Naive thymus-derived CD4-positive, alpha-beta T cell (primary cell): Measurements from ENCODE around the gene AVEN. TPM values are rescaled to one million over a fixed set of nuclear protein-coding genes. Genes with fewer than 3 reads are reported as not detected.

ENCODE experiments used
- ATAC-seq: fragments of 150-1000 bp; cut with Tn5 transposase; 2 replicates; pipeline ENCODE4 v1.10.0; 2021; ENCODE audit warnings: mild to moderate bottlenecking, moderate library complexity
- CTCF ChIA-PET: fragments of 350-600 bp; sonication (Branson Sonifier 250); formaldehyde crosslinking; loops from one replicate; lab custom pipeline; 2021; ENCODE audit warnings: antibody characterized with exemption; lab: Charles Lee
- POLR2A ChIA-PET: fragments of 350-600 bp; sonication (Branson Sonifier 250); formaldehyde crosslinking; loops from one replicate; lab custom pipeline; 2021; ENCODE audit warnings: antibody characterized with exemption, inconsistent platforms; lab: Charles Lee
- DNase-seq, 9 donors: peaks; one replicate each; pipeline versions ENCODE4 v3.0.0 to v3.0.0-alpha.2; 2020 to 2022; ENCODE audit warnings: mixed read lengths in 1 of 9
- H3K27ac ChIP-seq: one replicate; pipeline ENCODE4 v1.7.0; 2013; ENCODE audit warnings: mild to moderate bottlenecking, low read depth, low read length, moderate library complexity
- H3K27me3 ChIP-seq, 2 donors: one replicate each; pipeline ENCODE4 v1.7.0; 2013; ENCODE audit warnings: low read length in 2 of 2, mild to moderate bottlenecking in 2 of 2, moderate library complexity in 2 of 2; ENCODE audit not compliant: control insufficient read depth in 2 of 2, insufficient read depth in 2 of 2
- H3K36me3 ChIP-seq, 3 experiments: 1 replicate in 2 of 3; 2 replicates in 1 of 3; pipeline ENCODE4 v1.7.0; 2013; ENCODE audit warnings: low read length in 3 of 3, mild to moderate bottlenecking in 3 of 3, moderate library complexity in 1 of 3; ENCODE audit not compliant: insufficient read depth in 3 of 3, control insufficient read depth in 2 of 3
- H3K4me1 ChIP-seq, 2 donors: one replicate each; pipeline ENCODE4 v1.7.0; 2013; ENCODE audit warnings: low read length in 2 of 2, mild to moderate bottlenecking in 2 of 2, moderate library complexity in 1 of 2; ENCODE audit not compliant: control insufficient read depth in 2 of 2, insufficient read depth in 2 of 2
- H3K4me3 ChIP-seq: 2 replicates; pipeline ENCODE4 v1.7.0; 2013; ENCODE audit warnings: mild to moderate bottlenecking, low read length
- H3K9me3 ChIP-seq, 3 experiments: 1 replicate in 2 of 3; 2 replicates in 1 of 3; pipeline ENCODE4 v1.7.0; 2013; ENCODE audit warnings: low read length in 3 of 3; ENCODE audit not compliant: control insufficient read depth in 2 of 3
- H3K27ac Mint-ChIP-seq, 9 donors: one replicate each; pipeline ENCODE4 v1.8.0; 2020 to 2022; ENCODE audit warnings: mixed read lengths in 9 of 9, mild to moderate bottlenecking in 8 of 9, moderate library complexity in 5 of 9, inconsistent platforms in 2 of 9
- H3K27me3 Mint-ChIP-seq, 5 donors: one replicate each; pipeline ENCODE4 v1.8.0; 2021 to 2022; ENCODE audit warnings: mixed read lengths in 5 of 5, mild to moderate bottlenecking in 1 of 5
- H3K36me3 Mint-ChIP-seq, 5 donors: one replicate each; pipeline ENCODE4 v1.8.0; 2020 to 2022; ENCODE audit warnings: mixed read lengths in 5 of 5, mild to moderate bottlenecking in 3 of 5, inconsistent platforms in 1 of 5
- H3K4me1 Mint-ChIP-seq, 7 donors: one replicate each; pipeline ENCODE4 v1.8.0; 2020 to 2022; ENCODE audit warnings: mixed read lengths in 7 of 7, mild to moderate bottlenecking in 3 of 7, inconsistent platforms in 1 of 7
- H3K4me3 Mint-ChIP-seq, 10 donors: one replicate each; pipeline ENCODE4 v1.8.0; 2020 to 2022; ENCODE audit warnings: mild to moderate bottlenecking in 10 of 10, mixed read lengths in 10 of 10, moderate library complexity in 6 of 10, inconsistent platforms in 2 of 10
- H3K9me3 Mint-ChIP-seq, 11 donors: one replicate each; pipeline ENCODE4 v1.8.0; 2020 to 2022; ENCODE audit warnings: mixed read lengths in 11 of 11, mild to moderate bottlenecking in 4 of 11, inconsistent platforms in 1 of 11, moderate library complexity in 1 of 11
- intact Hi-C, 2 donors: fragments of 100-400 bp; cut with micrococcal nuclease; formaldehyde crosslinking; loops; one replicate each; pipeline ENCODE4 v1.15.1; 2023
- polyA plus RNA-seq, 2 donors: library from polyadenylated mRNA; unstranded; fragments of 300-500 nt; fragmentation: Illumina TruSeq; gene quantifications; one replicate each; pipeline ENCODE4 v1.2.3, GENCODE V29; 2021
- total RNA-seq, 6 experiments: library from RNA in 5 of 6; stranded (reverse) in 5 of 6; gene quantifications; 1 replicate in 5 of 6; 2 replicates in 1 of 6; pipeline ENCODE4 v1.2.3 and lab custom pipeline; 2021 to 2026

Gene AVEN
- total and polyA plus RNA-seq, 7 experiments from 2014 or later: 6.4 to 12.8 (median 6.8) TPM

GRCh38 chr15:33963831-33964664, 75.0 kb downstream of the AVEN start:
- no peak overlapping the region for H3K27ac Mint-ChIP-seq
- Histone ChIP-seq H3K9me3 (no peaks in the 10 kb centered on the region), H3K36me3 (no peaks in the 10 kb centered on the region), H3K4me1 (no peaks in the 10 kb centered on the region), H3K27me3 (no peaks in the 10 kb centered on the region), H3K4me3 (no peak overlapping the region), H3K27ac (no peak overlapping the region)
- peaks cover 0 to 8% (median 0%) of the 10 kb centered on the region in 5 donors for H3K27me3 Mint-ChIP-seq
- ChIA-PET CTCF (interaction anchor here (0.6 kb wide), 1 partner anchor 114 kb away, joined by 5 read pairs; no protein-coding TSS in a partner anchor), POLR2A (no interaction called here)
- ATAC-seq (no peak), DNase-seq (no peak)
- intact Hi-C loops: loop anchor here in 1 of 2 donors (1.0 kb wide), 1 partner anchor 229 kb away; no protein-coding TSS in a partner anchor
- H3K36me3 Mint-ChIP-seq: peaks cover 0 to 11% (median 3%) of the 10 kb centered on the region in 5 donors
- H3K4me1 Mint-ChIP-seq: peaks cover 0 to 5% (median 0%) of the 10 kb centered on the region in 7 donors
- H3K4me3 Mint-ChIP-seq: no peak overlapping the region
- no peaks in the 10 kb centered on the region for H3K9me3 Mint-ChIP-seq

- no peak overlapping the region for H3K4me3 Mint-ChIP-seq
- ChIA-PET POLR2A (no interaction called here), CTCF (no interaction called here)
- H3K4me1 Mint-ChIP-seq: peaks cover 0 to 5% (median 0%) of the 10 kb centered on the region in 7 donors
- Histone ChIP-seq H3K27me3 (no peaks in the 10 kb centered on the region), H3K4me1 (no peaks in the 10 kb centered on the region), H3K27ac (no peak overlapping the region), H3K9me3 (no peaks in the 10 kb centered on the region), H3K4me3 (no peak overlapping the region), H3K36me3 (no peaks in the 10 kb centered on the region)
- DNase-seq (no peak), ATAC-seq (no peak)
- H3K36me3 Mint-ChIP-seq: peaks cover 0 to 11% (median 0%) of the 10 kb centered on the region in 5 donors
- no peak overlapping the region for H3K27ac Mint-ChIP-seq
- H3K9me3 Mint-ChIP-seq: no peaks in the 10 kb centered on the region
- intact Hi-C loops: no loop called here
- peaks cover 0 to 4% (median 0%) of the 10 kb centered on the region in 5 donors for H3K27me3 Mint-ChIP-seq
Observed at GRCh38 chr15:33960549-33960935, 78.5 kb downstream of the AVEN start.

GRCh38 chr15:33959844-33960548, 79.0 kb downstream of the AVEN start:
- Mint-ChIP-seq H3K36me3 (peaks cover 0 to 11% (median 0%) of the 10 kb centered on the region in 5 donors), H3K4me3 (no peak overlapping the region), H3K27ac (no peak overlapping the region), H3K9me3 (no peaks in the 10 kb centered on the region), H3K4me1 (peaks cover 0 to 5% (median 0%) of the 10 kb centered on the region in 7 donors), H3K27me3 (peaks cover 0 to 4% (median 0%) of the 10 kb centered on the region in 5 donors)
- DNase-seq (no peak), ATAC-seq (no peak)
- Histone ChIP-seq H3K27me3 (no peaks in the 10 kb centered on the region), H3K27ac (no peak overlapping the region), H3K36me3 (no peaks in the 10 kb centered on the region), H3K9me3 (no peaks in the 10 kb centered on the region), H3K4me1 (no peaks in the 10 kb centered on the region), H3K4me3 (no peak overlapping the region)
- CTCF ChIA-PET: no interaction called here
- POLR2A ChIA-PET: no interaction called here
- intact Hi-C loops: no loop called here

- intact Hi-C loops: no loop called here
- H3K4me1 Mint-ChIP-seq: peaks cover 0 to 21% (median 14%) of the 10 kb centered on the region in 7 donors
- no peak for ATAC-seq
- peaks cover 0 to 4% (median 0%) of the 10 kb centered on the region in 11 donors for H3K9me3 Mint-ChIP-seq
- peaks cover 0 to 6% (median 0%) of the 10 kb centered on the region in 5 donors for H3K36me3 Mint-ChIP-seq
- Histone ChIP-seq H3K4me1 (no peaks in the 10 kb centered on the region), H3K4me3 (no peak overlapping the region), H3K27ac (no peak overlapping the region), H3K36me3 (no peaks in the 10 kb centered on the region), H3K27me3 (no peaks in the 10 kb centered on the region), H3K9me3 (no peaks in the 10 kb centered on the region)
- H3K27ac Mint-ChIP-seq: no peak overlapping the region
- H3K4me3 Mint-ChIP-seq: no peak overlapping the region
- CTCF ChIA-PET: no interaction called here
- no peak for DNase-seq
- POLR2A ChIA-PET: no interaction called here
- H3K27me3 Mint-ChIP-seq: peaks cover 0 to 4% (median 0%) of the 10 kb centered on the region in 5 donors
Observed at GRCh38 chr15:33956397-33956796, 82.6 kb downstream of the AVEN start.

DNA sequence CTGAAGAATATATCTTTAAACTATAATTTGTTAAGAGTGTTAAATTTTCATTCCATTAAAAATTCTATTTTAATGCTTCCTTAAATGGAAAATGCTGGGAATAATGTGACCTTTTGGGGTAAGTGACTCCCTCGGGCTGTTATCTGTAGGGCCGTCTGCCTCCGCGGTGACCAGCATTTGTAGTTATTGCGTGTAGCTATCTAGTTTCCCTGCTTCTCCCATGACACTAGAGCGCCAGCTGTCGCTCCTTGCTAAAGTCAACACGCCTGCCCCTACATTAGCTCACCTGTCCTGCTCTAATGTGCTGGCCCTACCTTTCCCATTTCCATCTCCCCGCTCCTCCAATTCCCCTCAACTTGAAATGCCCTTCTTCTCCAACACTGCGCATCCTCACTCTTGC, 83.1 kb downstream of the AVEN start:
- CTCF ChIA-PET: no interaction called here
- POLR2A ChIA-PET: no interaction called here
- H3K27me3 Mint-ChIP-seq: peaks cover 0 to 4% (median 0%) of the 10 kb centered on the region in 5 donors
- no peak overlapping the region for H3K27ac ChIP-seq
- H3K9me3 Mint-ChIP-seq: peaks cover 0 to 4% (median 0%) of the 10 kb centered on the region in 11 donors
- intact Hi-C loops: no loop called here
- H3K27ac Mint-ChIP-seq: no peak overlapping the region
- H3K4me1 Mint-ChIP-seq: peaks cover 0 to 21% (median 14%) of the 10 kb centered on the region in 7 donors
- DNase-seq: no peak
- no peak for ATAC-seq
- peaks cover 0 to 6% (median 0%) of the 10 kb centered on the region in 5 donors for H3K36me3 Mint-ChIP-seq
- no peak overlapping the region for H3K4me3 Mint-ChIP-seq
- H3K36me3 ChIP-seq: no peaks in the 10 kb centered on the region
- H3K4me1 ChIP-seq: no peaks in the 10 kb centered on the region
- H3K4me3 ChIP-seq: no peak overlapping the region
- no peaks in the 10 kb centered on the region for H3K9me3 ChIP-seq
- no peaks in the 10 kb centered on the region for H3K27me3 ChIP-seq

DNA sequence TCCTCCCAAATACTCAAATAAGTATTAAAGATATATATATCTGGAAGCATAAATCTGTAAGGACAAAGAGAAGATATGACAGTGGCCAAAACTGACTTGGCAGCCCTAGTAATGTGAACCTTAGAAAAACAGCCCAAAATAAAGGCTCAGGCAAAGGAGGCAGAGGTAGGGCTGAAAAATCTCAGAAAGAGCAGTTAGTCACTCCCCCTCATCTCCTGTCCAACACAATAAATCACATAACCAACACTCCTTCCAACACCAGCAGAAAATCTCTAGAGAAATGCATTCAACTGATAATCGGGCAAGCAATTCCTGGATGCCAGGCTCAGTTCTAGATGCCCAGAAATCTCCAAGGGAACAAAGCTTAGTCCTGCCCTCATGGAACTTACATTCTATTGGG, 92.9 kb downstream of the AVEN start:
- no peak for DNase-seq
- ChIA-PET CTCF (no interaction called here), POLR2A (no interaction called here)
- Histone ChIP-seq H3K27me3 (no peaks in the 10 kb centered on the region), H3K4me1 (no peaks in the 10 kb centered on the region), H3K36me3 (no peaks in the 10 kb centered on the region), H3K27ac (no peak overlapping the region), H3K4me3 (no peak overlapping the region), H3K9me3 (no peaks in the 10 kb centered on the region)
- H3K27me3 Mint-ChIP-seq: no peaks in the 10 kb centered on the region
- H3K27ac Mint-ChIP-seq: no peak overlapping the region
- H3K36me3 Mint-ChIP-seq: peaks cover 0 to 24% (median 14%) of the 10 kb centered on the region in 5 donors
- H3K4me3 Mint-ChIP-seq: no peak overlapping the region
- peaks cover 0 to 5% (median 0%) of the 10 kb centered on the region in 11 donors for H3K9me3 Mint-ChIP-seq
- H3K4me1 Mint-ChIP-seq: peaks cover 0 to 7% (median 0%) of the 10 kb centered on the region in 7 donors
- intact Hi-C loops: no loop called here
- ATAC-seq: no peak
